Osteocyte (in vitro differentiated cells): Measurements from ENCODE around the gene RNF114. TPM values are rescaled to one million over a fixed set of nuclear protein-coding genes. Genes with fewer than 3 reads are reported as not detected.
"Not testable (repeated sequence)": the region's sequence is repeated elsewhere in the genome, so short reads cannot be mapped to it uniquely, and the experiment has no call there.

Experiments
- DNase-seq: peaks from one replicate; pipeline ENCODE4 v3.0.0; 2021; ENCODE audit warnings: mixed read lengths; ENCODE audit not compliant: unreplicated experiment; ENCODE audit errors: extremely low spot score
- H3K27ac Mint-ChIP-seq: one replicate; pipeline ENCODE4 v1.8.0; 2021; ENCODE audit warnings: mild to moderate bottlenecking, mixed read lengths; ENCODE audit not compliant: unreplicated experiment
- H3K27me3 Mint-ChIP-seq: one replicate; pipeline ENCODE4 v1.8.0; 2021; ENCODE audit warnings: mixed read lengths; ENCODE audit not compliant: unreplicated experiment
- H3K36me3 Mint-ChIP-seq: one replicate; pipeline ENCODE4 v1.8.0; 2021; ENCODE audit warnings: mixed read lengths; ENCODE audit not compliant: unreplicated experiment
- H3K4me1 Mint-ChIP-seq: one replicate; pipeline ENCODE4 v1.8.0; 2021; ENCODE audit warnings: mixed read lengths; ENCODE audit not compliant: unreplicated experiment
- H3K4me3 Mint-ChIP-seq: one replicate; pipeline ENCODE4 v1.8.0; 2021; ENCODE audit warnings: mild to moderate bottlenecking, moderate library complexity, mixed read lengths; ENCODE audit not compliant: unreplicated experiment
- H3K9me3 Mint-ChIP-seq: one replicate; pipeline ENCODE4 v1.8.0; 2021; ENCODE audit warnings: mixed read lengths; ENCODE audit not compliant: unreplicated experiment
- CTCF ChIP-seq: fragments of 200-600 bp; sonication (generic); IDR thresholded peaks from 2 replicates; pipeline ENCODE4 v1.5.0; 2021; ENCODE audit warnings: antibody characterized with exemption, mild to moderate bottlenecking, moderate library complexity
- total RNA-seq: library from RNA; stranded (reverse); gene quantifications from 2 replicates; pipeline ENCODE4 v1.2.1, GENCODE V29; 2021

Gene RNF114
- total RNA-seq, 1 donor from 2014 or later, result 64.9 TPM

- Mint-ChIP-seq H3K4me1 (peaks cover 4% of the 10 kb centered on the region), H3K36me3 (no peaks in the 10 kb centered on the region), H3K4me3 (no peak overlapping the region), H3K27ac (no peak overlapping the region), H3K27me3 (no peaks in the 10 kb centered on the region), H3K9me3 (no peaks in the 10 kb centered on the region)
- no peak for DNase-seq
- TF ChIP-seq CTCF, result no peak
These were observed 63.1 kb downstream of the RNF114 start for GRCh38 chr20:49999329-49999728.

GRCh38 chr20:50000548-50001222 is 64.5 kb downstream of the RNF114 start:
- not testable (repeated sequence) for H3K4me3 Mint-ChIP-seq, H3K27ac Mint-ChIP-seq, H3K36me3 Mint-ChIP-seq, H3K9me3 Mint-ChIP-seq, DNase-seq, H3K27me3 Mint-ChIP-seq
- H3K4me1 Mint-ChIP-seq, result peaks cover 11% of the 10 kb centered on the region

- H3K4me3 Mint-ChIP-seq, result no peak overlapping the region
- no peaks in the 10 kb centered on the region for H3K9me3 Mint-ChIP-seq
- no peak for TF ChIP-seq CTCF
- H3K36me3 Mint-ChIP-seq, result no peaks in the 10 kb centered on the region
- H3K4me1 Mint-ChIP-seq, result peaks cover 11% of the 10 kb centered on the region
- no peak for DNase-seq
- no peak overlapping the region for H3K27ac Mint-ChIP-seq
- no peaks in the 10 kb centered on the region for H3K27me3 Mint-ChIP-seq
These were observed 65.7 kb downstream of the RNF114 start for GRCh38 chr20:50001784-50002311.

- H3K9me3 Mint-ChIP-seq, result no peaks in the 10 kb centered on the region
- H3K4me3 Mint-ChIP-seq, result no peak overlapping the region
- no peak for DNase-seq
- no peaks in the 10 kb centered on the region for H3K36me3 Mint-ChIP-seq
- no peaks in the 10 kb centered on the region for H3K27me3 Mint-ChIP-seq
- H3K27ac Mint-ChIP-seq, result no peak overlapping the region
- peaks cover 15% of the 10 kb centered on the region for H3K4me1 Mint-ChIP-seq
- TF ChIP-seq CTCF, result no peak
These were observed 67.1 kb downstream of the RNF114 start for GRCh38 chr20:50003253-50003656.

Other genes with a start within 250 kb of the RNF114 start
- 45.4 TPM in 2 replicates for gene B4GALT5, start 222.5 kb upstream of the RNF114 start, total RNA-seq
- gene SLC9A8, start 123.6 kb upstream of the RNF114 start, total RNA-seq, result 9.7 and 10.9 TPM in 2 replicates
- 6.6 and 7.1 TPM in 2 replicates for gene SPATA2, start 20.9 kb upstream of the RNF114 start, total RNA-seq
- 13.0 and 13.4 TPM in 2 replicates for gene SNAI1, start 46.6 kb downstream of the RNF114 start, total RNA-seq
- gene UBE2V1, start 176.8 kb downstream of the RNF114 start, total RNA-seq, result 102 and 106 TPM in 2 replicates
- gene PEDS1, start 217.3 kb downstream of the RNF114 start, total RNA-seq, result 61.2 and 63.7 TPM in 2 replicates